ENCODE results near the gene BMP2.

Gene BMP2

GRCh38 chr20:6767126-6767535, 355 bp upstream of the BMP2 start:
- no peak for DNase-seq (ENCODE audit: low read depth in 2 of 3, low spot score in 2 of 3)

DNA sequence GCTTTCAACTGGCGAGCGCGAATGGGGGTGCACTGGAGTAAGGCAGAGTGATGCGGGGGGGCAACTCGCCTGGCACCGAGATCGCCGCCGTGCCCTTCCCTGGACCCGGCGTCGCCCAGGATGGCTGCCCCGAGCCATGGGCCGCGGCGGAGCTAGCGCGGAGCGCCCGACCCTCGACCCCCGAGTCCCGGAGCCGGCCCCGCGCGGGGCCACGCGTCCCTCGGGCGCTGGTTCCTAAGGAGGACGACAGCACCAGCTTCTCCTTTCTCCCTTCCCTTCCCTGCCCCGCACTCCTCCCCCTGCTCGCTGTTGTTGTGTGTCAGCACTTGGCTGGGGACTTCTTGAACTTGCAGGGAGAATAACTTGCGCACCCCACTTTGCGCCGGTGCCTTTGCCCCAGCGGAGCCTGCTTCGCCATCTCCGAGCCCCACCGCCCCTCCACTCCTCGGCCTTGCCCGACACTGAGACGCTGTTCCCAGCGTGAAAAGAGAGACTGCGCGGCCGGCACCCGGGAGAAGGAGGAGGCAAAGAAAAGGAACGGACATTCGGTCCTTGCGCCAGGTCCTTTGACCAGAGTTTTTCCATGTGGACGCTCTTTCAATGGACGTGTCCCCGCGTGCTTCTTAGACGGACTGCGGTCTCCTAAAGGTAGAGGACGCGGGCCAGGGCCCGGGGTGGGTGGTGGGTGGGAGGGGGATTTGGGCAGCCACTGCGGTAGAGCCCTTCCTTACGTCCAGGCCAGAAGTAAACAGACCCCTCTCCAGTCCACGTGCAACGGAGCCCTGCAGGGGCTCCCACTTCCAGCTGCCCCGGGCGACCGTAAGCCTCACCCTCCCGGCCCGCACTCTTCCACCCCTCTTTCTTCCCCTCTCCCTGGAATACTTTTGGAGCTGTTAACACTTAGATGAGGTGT, 998 bp downstream of the BMP2 start:
- no peak for DNase-seq (ENCODE audit: low read depth in 2 of 3, low spot score in 2 of 3)

GRCh38 chr20:6769903-6770785, 2.7 kb downstream of the BMP2 start:
- DNase-seq (ENCODE audit: low read depth in 2 of 3, low spot score in 2 of 3) = no peak

DNA sequence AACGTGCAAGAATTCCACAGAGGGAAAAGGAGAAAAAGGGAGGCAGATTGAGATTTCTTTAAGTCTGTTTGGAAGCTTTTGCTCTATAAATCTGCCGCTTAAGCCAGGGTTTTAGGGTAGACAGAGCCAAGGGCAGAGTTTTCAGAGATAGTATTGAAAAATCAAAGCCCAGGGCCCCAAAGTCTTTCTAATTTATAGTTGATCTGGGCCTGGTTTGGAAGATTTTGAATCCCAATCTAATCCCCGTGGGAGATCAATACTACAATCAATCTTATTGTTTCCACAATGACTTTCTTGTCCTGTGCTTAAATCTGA, 3.3 kb downstream of the BMP2 start:
- DNase-seq (ENCODE audit: low read depth in 2 of 3, low spot score in 2 of 3) = no peak

DNA sequence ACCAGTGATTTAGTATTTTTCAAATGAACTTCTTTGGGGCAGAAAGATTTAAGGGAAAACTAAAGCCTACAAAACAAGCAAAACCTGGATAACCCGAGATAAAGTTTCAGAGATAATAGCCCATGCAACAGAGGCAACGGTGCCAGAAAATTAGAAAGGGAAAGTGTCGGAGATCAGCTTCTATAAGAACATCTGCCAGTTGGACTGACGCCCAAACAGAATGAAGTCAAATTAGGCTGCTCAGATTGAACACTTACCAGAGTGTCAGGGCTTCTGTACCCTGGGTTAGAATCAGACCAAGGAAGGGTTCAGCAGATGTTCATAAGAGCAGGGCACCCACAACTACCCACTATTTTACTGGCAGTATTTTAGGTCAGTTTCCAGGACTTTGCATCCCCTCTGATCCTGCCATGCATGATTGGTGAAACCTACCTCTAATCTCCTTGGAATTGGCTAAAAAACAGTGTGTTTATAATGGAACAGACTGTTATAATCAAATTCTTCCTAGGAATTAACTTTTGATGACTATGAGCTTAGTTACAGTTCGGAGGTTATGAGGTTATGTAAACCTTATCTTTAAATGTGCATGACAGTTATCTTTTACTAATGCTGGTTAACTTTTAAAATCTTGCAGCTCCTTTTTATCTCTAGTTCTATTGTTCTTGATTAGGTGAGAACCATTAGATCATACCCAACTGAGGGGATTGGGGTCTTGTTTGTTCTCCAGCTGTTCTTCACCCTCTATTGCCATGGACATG, 13.1 kb downstream of the BMP2 start:
- DNase-seq (ENCODE audit: low read depth in 2 of 3, low spot score in 2 of 3) = no peak

GRCh38 chr20:6783752-6784151, 16.3 kb downstream of the BMP2 start:
- no peak for DNase-seq (ENCODE audit: low read depth in 2 of 3, low spot score in 2 of 3)

- DNase-seq (ENCODE audit: low read depth in 2 of 3, low spot score in 2 of 3) = no peak
Measured at GRCh38 chr20:6784210-6784631, 16.7 kb downstream of the BMP2 start.

- DNase-seq (ENCODE audit: low read depth in 2 of 3, low spot score in 2 of 3) = no peak
Measured at GRCh38 chr20:6784767-6785166, 17.3 kb downstream of the BMP2 start.

DNA sequence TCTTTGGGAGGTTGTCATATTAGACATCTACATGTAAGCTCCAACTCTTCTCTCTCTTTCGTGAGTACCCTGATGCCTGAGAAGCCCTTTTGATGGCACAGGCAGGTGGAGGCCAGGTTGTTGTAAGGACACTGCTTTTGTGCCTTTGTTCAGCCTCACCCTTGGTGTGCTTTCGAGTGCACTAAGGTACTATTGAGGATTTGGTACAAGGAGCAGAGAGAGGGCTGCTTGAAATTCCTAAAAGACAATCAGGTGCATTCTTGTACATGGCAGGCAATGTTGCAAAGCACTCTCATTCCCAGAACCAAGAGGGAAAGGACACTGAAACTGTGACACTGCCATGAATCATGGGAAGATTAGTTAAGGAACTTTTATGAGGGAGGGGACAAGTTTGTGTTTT, 19.1 kb downstream of the BMP2 start:
- DNase-seq (ENCODE audit: low read depth in 2 of 3, low spot score in 2 of 3) = no peak

GRCh38 chr20:6792789-6793188, 25.3 kb downstream of the BMP2 start:
- no peak for DNase-seq (ENCODE audit: low read depth in 2 of 3, low spot score in 2 of 3)

GRCh38 chr20:6802227-6802626, 34.7 kb downstream of the BMP2 start:
- DNase-seq (ENCODE audit: low read depth in 2 of 3, low spot score in 2 of 3) = no peak

- DNase-seq (ENCODE audit: low read depth in 2 of 3, low spot score in 2 of 3) = no peak
Measured at GRCh38 chr20:6806275-6806674, 38.8 kb downstream of the BMP2 start.

- no peak for DNase-seq (ENCODE audit: low read depth in 2 of 3, low spot score in 2 of 3)
Measured at GRCh38 chr20:6811262-6812035, 44.0 kb downstream of the BMP2 start.

- DNase-seq (ENCODE audit: low read depth in 2 of 3, low spot score in 2 of 3) = no peak
Measured at GRCh38 chr20:6812530-6812929, 45.0 kb downstream of the BMP2 start.

GRCh38 chr20:6814945-6815344, 47.5 kb downstream of the BMP2 start:
- no peak for DNase-seq (ENCODE audit: low read depth in 2 of 3, low spot score in 2 of 3)

GRCh38 chr20:6818033-6818808, 50.7 kb downstream of the BMP2 start:
- no peak for DNase-seq (ENCODE audit: low read depth in 2 of 3, low spot score in 2 of 3)

- DNase-seq (ENCODE audit: low read depth in 2 of 3, low spot score in 2 of 3) = no peak
Measured at GRCh38 chr20:6819599-6819998, 52.1 kb downstream of the BMP2 start.

- DNase-seq (ENCODE audit: low read depth in 2 of 3, low spot score in 2 of 3) = no peak
Measured at GRCh38 chr20:6824401-6824800, 56.9 kb downstream of the BMP2 start.

- no peak for DNase-seq (ENCODE audit: low read depth in 2 of 3, low spot score in 2 of 3)
Measured at GRCh38 chr20:6827472-6827871, 60.0 kb downstream of the BMP2 start.

All from activated CD8-positive, alpha-beta memory T cell treated with anti-CD3 and anti-CD28 coated beads for 48 hours (primary cell).